ENCODE data around the gene AP1S1. TPM values are rescaled to one million over a fixed set of nuclear protein-coding genes. Genes with fewer than 3 reads are reported as not detected.
A peak's percentile ranks its signal among the peaks of the same experiment; 100 is the strongest.
"Not testable (repeated sequence)": the region's sequence is repeated elsewhere in the genome, so short reads cannot be mapped to it uniquely, and the experiment has no call there.

Gene AP1S1
- total and polyA plus RNA-seq, 2 donors = 40.8 to 41.0 TPM

DNA sequence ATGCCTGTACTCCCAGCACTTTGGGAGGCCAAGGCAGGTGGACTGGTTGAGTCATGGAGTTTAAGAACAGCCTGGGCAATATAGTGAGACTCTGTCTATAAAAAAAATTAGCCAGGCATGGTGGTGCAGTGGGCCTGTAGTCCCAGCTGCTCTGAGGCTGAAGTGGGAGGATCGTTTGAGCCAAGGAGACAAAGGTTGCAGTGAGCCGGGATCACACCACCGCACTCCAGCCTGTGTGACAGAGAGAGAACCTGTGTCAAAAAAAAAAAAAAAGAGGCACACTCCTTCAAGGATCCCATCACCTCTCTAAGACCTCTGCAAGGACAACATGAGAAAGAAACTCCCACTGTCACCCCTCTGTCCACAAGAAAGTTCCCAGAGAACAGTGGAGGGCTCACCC is 21.4 kb downstream of the AP1S1 start:
- Histone ChIP-seq H3K36me3 (ENCODE audit: insufficient read depth) (no peaks in the 10 kb centered on the region), H3K4me1 (ENCODE audit: insufficient read depth) (no peaks in the 10 kb centered on the region), H3K4me3 (ENCODE audit: low read depth, low read length) (no peak overlapping the region), H3K27ac (ENCODE audit: low read depth) (no peak overlapping the region)
- no peak for DNase-seq (ENCODE audit: extremely low spot score)
- 18% methylated on average over 3 of the region's 3 CpGs for WGBS

DNA sequence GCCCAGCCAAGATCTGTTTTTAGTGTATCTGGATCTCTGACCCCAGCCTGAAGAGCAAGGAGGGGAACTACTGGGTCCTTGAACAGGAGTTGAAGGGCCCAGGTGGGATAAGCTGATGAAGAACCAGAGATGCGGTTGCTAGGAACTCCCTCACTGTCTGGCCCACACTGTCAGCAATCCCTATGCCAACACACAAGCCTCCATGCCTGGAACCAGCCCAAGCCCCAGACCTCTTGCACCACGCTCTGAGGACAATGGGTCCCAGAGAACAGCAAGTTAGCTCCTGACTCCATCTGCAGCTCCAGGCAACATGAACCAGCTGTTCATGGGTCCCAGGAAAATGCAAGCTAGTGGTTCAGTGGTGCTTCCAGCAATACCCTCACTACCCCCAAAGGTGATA is 23.4 kb downstream of the AP1S1 start:
- Histone ChIP-seq H3K27ac (ENCODE audit: low read depth) (no peak overlapping the region), H3K4me1 (ENCODE audit: insufficient read depth) (no peaks in the 10 kb centered on the region), H3K36me3 (ENCODE audit: insufficient read depth) (no peaks in the 10 kb centered on the region), H3K4me3 (ENCODE audit: low read depth, low read length) (no peak overlapping the region)
- DNase-seq (ENCODE audit: extremely low spot score) = no peak
- 55% methylated on average over 2 of the region's 2 CpGs for WGBS

DNA sequence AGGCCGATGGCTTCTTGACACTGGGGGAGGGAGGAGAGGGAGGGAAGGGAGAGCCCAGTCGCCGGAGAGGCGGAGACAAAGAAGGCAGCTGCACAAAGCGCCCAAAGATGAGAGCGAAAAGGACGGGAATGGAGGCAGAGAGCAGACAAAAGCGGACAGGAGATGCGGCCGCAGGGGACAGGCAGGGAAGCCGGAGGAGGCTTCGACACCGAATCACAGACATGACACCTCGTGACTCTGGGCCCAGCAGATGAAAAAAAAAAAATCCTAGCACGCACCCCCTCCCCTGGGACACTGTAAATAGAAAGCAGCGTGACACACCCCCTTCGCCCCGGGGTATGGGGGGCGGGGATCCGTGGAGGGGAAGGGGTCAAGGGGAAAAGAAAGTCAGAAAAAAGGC is 24.8 kb downstream of the AP1S1 start:
- no peak overlapping the region for H3K27ac ChIP-seq (ENCODE audit: low read depth)
- no peaks in the 10 kb centered on the region for H3K36me3 ChIP-seq (ENCODE audit: insufficient read depth)
- no peak for DNase-seq (ENCODE audit: extremely low spot score)
- no peak overlapping the region for H3K4me3 ChIP-seq (ENCODE audit: low read depth, low read length)
- under 1% methylated on average over 20 of the region's 20 CpGs for WGBS
- H3K4me1 ChIP-seq (ENCODE audit: insufficient read depth) = no peaks in the 10 kb centered on the region

DNA sequence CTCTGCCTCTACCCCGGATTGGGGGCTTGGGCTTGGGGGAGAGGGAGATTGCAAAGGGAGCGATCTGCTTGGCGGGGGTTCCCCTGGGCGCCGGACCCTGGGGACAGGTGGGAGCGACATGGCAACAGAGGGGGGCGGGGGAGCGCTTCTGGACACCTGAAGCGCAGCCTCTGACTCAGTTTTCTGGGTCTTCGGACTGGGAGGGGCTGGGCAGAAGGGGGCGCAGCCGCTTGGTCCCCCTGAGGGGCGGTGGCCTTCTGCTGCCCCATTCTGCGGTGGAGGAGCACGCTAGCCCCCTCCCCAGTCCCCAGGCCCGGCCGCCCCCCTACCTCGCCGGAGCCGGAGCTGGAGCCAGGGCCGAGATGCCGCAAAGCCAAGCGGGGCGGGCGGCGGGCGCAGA is 25.4 kb downstream of the AP1S1 start:
- WGBS = 3% methylated on average over 27 of the region's 27 CpGs
- no peak overlapping the region for H3K27ac ChIP-seq (ENCODE audit: low read depth)
- no peaks in the 10 kb centered on the region for H3K4me1 ChIP-seq (ENCODE audit: insufficient read depth)
- no peak for DNase-seq (ENCODE audit: extremely low spot score)
- H3K4me3 ChIP-seq (ENCODE audit: low read depth, low read length) = peak overlapping the region; percentile 9
- no peaks in the 10 kb centered on the region for H3K36me3 ChIP-seq (ENCODE audit: insufficient read depth)

GRCh38 chr7:101180130-101180755 is 26.0 kb downstream of the AP1S1 start, which contains the start of gene NAT16:
Gene NAT16, minus strand, starts transcription at chr7:101180293. Its CDS starts 5,486 bp downstream, at chr7:101174807.
- no peak within 1 kb of the TSS for H3K27ac ChIP-seq (ENCODE audit: low read depth)
- H3K4me3 ChIP-seq (ENCODE audit: low read depth, low read length) = peak within 1 kb of the TSS; percentile 9
- 2% methylated on average over 56 of the region's 56 CpGs for WGBS
- no peak for DNase-seq (ENCODE audit: extremely low spot score)
- no peaks in the 10 kb centered on the region for H3K4me1 ChIP-seq (ENCODE audit: insufficient read depth)
- H3K36me3 ChIP-seq (ENCODE audit: insufficient read depth) = no peaks in the 10 kb centered on the region

DNA sequence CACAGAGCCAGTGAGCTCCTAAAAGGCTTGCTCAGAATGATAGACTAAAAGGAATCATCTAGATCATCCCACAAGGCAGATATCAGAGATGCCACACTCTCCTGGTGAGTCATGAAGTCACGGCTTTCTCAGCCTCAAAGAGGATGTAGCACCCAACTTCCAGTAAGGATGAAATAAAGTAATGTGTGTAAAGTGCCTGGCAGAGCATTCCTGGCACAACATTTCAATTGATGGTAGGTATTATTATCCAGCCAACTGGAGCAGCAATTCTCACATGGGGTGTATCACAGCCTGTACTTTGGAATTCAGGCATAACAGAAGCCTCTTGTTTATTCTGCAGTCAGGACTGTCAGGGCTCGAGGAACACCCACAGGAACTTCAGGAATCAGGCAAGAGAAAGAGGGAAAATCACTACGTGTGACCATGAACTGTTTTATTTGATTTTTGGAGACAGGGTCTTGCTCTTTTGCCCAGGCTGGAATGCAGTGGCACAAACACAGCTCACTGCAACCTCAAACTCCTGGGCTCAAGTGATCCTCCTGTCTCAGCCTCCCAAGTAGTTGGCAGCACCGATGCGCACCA is 31.1 kb downstream of the AP1S1 start:
- Histone ChIP-seq H3K27ac (ENCODE audit: low read depth) (no peak overlapping the region), H3K4me3 (ENCODE audit: low read depth, low read length) (no peak overlapping the region), H3K36me3 (ENCODE audit: insufficient read depth) (no peaks in the 10 kb centered on the region), H3K4me1 (ENCODE audit: insufficient read depth) (no peaks in the 10 kb centered on the region)
- no peak for DNase-seq (ENCODE audit: extremely low spot score)
- 47% methylated on average over 5 of the region's 5 CpGs for WGBS

- no peak overlapping the region for H3K4me3 ChIP-seq (ENCODE audit: low read depth, low read length)
- H3K27ac ChIP-seq (ENCODE audit: low read depth) = no peak overlapping the region
- H3K4me1 ChIP-seq (ENCODE audit: insufficient read depth) = no peaks in the 10 kb centered on the region
- H3K36me3 ChIP-seq (ENCODE audit: insufficient read depth) = no peaks in the 10 kb centered on the region
- WGBS = 66% methylated on average over 6 of the region's 6 CpGs
- DNase-seq (ENCODE audit: extremely low spot score) = no peak
These were observed 31.9 kb downstream of the AP1S1 start for GRCh38 chr7:101186194-101186593.

- no peak for DNase-seq (ENCODE audit: extremely low spot score)
- Histone ChIP-seq H3K36me3 (ENCODE audit: insufficient read depth) (no peaks in the 10 kb centered on the region), H3K4me3 (ENCODE audit: low read depth, low read length) (no peak overlapping the region), H3K27ac (ENCODE audit: low read depth) (no peak overlapping the region), H3K4me1 (ENCODE audit: insufficient read depth) (no peaks in the 10 kb centered on the region)
- 84% methylated on average over 4 of the region's 4 CpGs for whole genome bisulfite sequencing
These were observed 32.7 kb downstream of the AP1S1 start for GRCh38 chr7:101186844-101187428.

GRCh38 chr7:101189109-101189508 is 34.8 kb downstream of the AP1S1 start:
- Histone ChIP-seq H3K4me1 (ENCODE audit: insufficient read depth) (no peaks in the 10 kb centered on the region), H3K4me3 (ENCODE audit: low read depth, low read length) (no peak overlapping the region), H3K27ac (ENCODE audit: low read depth) (no peak overlapping the region), H3K36me3 (ENCODE audit: insufficient read depth) (no peaks in the 10 kb centered on the region)
- WGBS = 85% methylated on average over 8 of the region's 8 CpGs
- no peak for DNase-seq (ENCODE audit: extremely low spot score)

GRCh38 chr7:101195884-101196283 is 41.6 kb downstream of the AP1S1 start:
- Histone ChIP-seq H3K36me3 (ENCODE audit: insufficient read depth) (no peaks in the 10 kb centered on the region), H3K27ac (ENCODE audit: low read depth) (no peak overlapping the region), H3K4me3 (ENCODE audit: low read depth, low read length) (no peak overlapping the region), H3K4me1 (ENCODE audit: insufficient read depth) (no peaks in the 10 kb centered on the region)
- no peak for DNase-seq (ENCODE audit: extremely low spot score)
- 86% methylated on average over 17 of the region's 17 CpGs for WGBS

DNA sequence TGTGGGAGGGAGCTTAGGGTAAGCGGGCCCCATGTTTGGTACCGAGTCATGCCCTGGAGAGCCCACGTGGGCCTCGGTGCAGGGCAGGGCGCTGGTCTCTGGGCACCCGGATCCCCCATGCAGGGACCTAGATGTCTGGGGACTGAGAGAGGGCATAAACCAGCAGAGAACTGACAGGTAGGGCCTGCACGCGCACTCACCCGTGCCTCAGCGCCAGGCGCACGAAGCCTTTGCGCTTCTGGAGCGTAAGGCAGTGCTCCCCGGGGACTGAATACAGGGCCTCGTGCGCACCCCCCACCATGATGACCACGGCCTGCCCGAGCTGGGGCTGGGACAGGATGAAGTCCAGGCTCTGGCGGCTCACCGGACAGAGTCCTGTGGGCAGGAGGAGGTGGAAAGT is 43.7 kb downstream of the AP1S1 start:
- Histone ChIP-seq H3K4me3 (ENCODE audit: low read depth, low read length) (no peak overlapping the region), H3K4me1 (ENCODE audit: insufficient read depth) (peaks cover 2% of the 10 kb centered on the region), H3K27ac (ENCODE audit: low read depth) (no peak overlapping the region), H3K36me3 (ENCODE audit: insufficient read depth) (no peaks in the 10 kb centered on the region)
- 70% methylated on average over 21 of the region's 21 CpGs for WGBS
- DNase-seq (ENCODE audit: extremely low spot score) = no peak

DNA sequence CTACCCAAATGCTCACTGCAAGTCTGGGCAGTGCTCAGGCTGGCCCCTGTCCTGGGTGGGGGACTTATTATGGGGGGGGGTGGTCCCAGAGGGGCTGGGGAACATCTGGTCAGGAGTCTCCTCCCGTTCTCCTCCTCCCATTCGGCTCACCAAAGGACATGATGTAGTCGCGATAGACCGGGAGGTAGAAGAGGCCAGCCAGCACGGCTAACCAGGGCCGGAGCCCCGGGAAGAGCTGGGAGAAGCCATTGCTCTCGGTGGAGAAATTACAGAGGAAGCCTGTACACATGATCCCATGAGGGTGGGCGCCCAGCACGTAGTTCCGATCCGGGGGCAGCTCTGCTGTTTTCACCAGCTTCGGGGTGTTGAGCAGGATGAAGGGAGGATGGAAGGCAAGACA is 44.2 kb downstream of the AP1S1 start:
- Histone ChIP-seq H3K27ac (ENCODE audit: low read depth) (no peak overlapping the region), H3K36me3 (ENCODE audit: insufficient read depth) (no peaks in the 10 kb centered on the region), H3K4me3 (ENCODE audit: low read depth, low read length) (no peak overlapping the region), H3K4me1 (ENCODE audit: insufficient read depth) (peaks cover 2% of the 10 kb centered on the region)
- DNase-seq (ENCODE audit: extremely low spot score) = no peak
- WGBS = 64% methylated on average over 14 of the region's 14 CpGs

DNA sequence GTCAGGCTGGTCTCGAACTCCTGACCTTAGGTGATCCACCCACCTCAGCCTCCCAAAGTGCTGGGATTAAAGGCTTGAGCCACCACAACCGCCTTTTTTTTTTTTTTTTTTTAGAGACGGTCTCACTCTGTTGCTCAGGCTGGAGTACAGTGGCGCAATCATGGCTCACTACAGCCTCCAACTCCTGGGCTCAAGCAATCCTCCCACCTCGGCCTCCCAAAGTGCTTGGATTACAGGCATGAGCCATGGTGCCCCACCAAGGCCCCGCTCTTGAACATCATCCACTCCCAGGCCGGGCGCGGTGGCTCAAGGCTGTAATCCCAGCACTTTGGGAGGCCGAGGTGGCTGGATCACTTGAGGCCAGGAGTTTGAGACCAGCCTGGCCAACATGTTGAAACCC is 45.2 kb downstream of the AP1S1 start:
- WGBS = 92% methylated on average over 10 of the region's 10 CpGs
- not testable (repeated sequence) for H3K4me3 ChIP-seq (ENCODE audit: low read depth, low read length); H3K4me1 ChIP-seq (ENCODE audit: insufficient read depth); H3K27ac ChIP-seq (ENCODE audit: low read depth); H3K36me3 ChIP-seq (ENCODE audit: insufficient read depth); DNase-seq (ENCODE audit: extremely low spot score)

DNA sequence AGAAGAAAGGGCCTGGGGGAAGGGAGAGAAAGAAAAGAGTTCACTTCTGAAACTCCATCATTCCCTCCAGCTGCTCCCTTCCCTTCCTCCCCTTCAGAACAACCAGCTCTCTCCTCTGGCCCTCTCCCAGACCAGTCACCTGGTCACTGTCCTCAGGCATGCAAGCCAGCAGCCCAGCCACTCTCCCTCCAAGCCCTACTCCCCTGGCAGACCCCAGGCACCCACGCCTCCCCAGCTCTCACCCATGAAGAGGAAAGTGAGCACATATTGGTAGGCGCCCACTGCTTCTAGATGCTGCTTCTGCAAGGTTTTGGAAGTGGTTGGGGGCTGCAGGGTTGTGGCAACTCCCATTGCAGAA is 46.2 kb downstream of the AP1S1 start:
- DNase-seq (ENCODE audit: extremely low spot score) = no peak
- 64% methylated on average over 2 of the region's 2 CpGs for WGBS

More for the DNA sequence above, 46.2 kb downstream of the AP1S1 start:
- Histone ChIP-seq H3K4me1 (ENCODE audit: insufficient read depth) (peaks cover 2% of the 10 kb centered on the region), H3K27ac (ENCODE audit: low read depth) (no peak overlapping the region), H3K36me3 (ENCODE audit: insufficient read depth) (no peaks in the 10 kb centered on the region), H3K4me3 (ENCODE audit: low read depth, low read length) (no peak overlapping the region)

Data from urinary bladder (tissue), 4 donors.